Stimulated activated effector memory CD8-positive, alpha-beta T cell treated with anti-CD3 and anti-CD28 coated beads, Interleukin-12 subunit alpha, Interleukin-12 subunit beta, amount 100 ng/mL, for 72 hours (primary cell): ENCODE measurements around the gene WNT3A.
A peak's percentile ranks its signal among the peaks of the same experiment; 100 is the strongest.

ENCODE experiments used
- ATAC-seq: fragments of 150-1000 bp; cut with Tn5 transposase; 2 replicates; pipeline ENCODE4 v1.10.0; 2021
- DNase-seq, 2 donors: peaks; one replicate each; pipeline ENCODE4 v3.0.0; 2021 to 2022; ENCODE audit warnings: low spot score in 2 of 2
- H3K27ac Mint-ChIP-seq: one replicate; pipeline ENCODE4 v1.8.0; 2022; ENCODE audit warnings: mild to moderate bottlenecking, mixed read lengths
- H3K36me3 Mint-ChIP-seq: one replicate; pipeline ENCODE4 v1.8.0; 2022; ENCODE audit warnings: mild to moderate bottlenecking, mixed read lengths
- H3K4me1 Mint-ChIP-seq: one replicate; pipeline ENCODE4 v1.8.0; 2022; ENCODE audit warnings: mixed read lengths
- H3K4me3 Mint-ChIP-seq: one replicate; pipeline ENCODE4 v1.8.0; 2022; ENCODE audit warnings: mild to moderate bottlenecking, mixed read lengths
- H3K9me3 Mint-ChIP-seq: one replicate; pipeline ENCODE4 v1.8.0; 2022; ENCODE audit warnings: mixed read lengths

Gene WNT3A

DNA sequence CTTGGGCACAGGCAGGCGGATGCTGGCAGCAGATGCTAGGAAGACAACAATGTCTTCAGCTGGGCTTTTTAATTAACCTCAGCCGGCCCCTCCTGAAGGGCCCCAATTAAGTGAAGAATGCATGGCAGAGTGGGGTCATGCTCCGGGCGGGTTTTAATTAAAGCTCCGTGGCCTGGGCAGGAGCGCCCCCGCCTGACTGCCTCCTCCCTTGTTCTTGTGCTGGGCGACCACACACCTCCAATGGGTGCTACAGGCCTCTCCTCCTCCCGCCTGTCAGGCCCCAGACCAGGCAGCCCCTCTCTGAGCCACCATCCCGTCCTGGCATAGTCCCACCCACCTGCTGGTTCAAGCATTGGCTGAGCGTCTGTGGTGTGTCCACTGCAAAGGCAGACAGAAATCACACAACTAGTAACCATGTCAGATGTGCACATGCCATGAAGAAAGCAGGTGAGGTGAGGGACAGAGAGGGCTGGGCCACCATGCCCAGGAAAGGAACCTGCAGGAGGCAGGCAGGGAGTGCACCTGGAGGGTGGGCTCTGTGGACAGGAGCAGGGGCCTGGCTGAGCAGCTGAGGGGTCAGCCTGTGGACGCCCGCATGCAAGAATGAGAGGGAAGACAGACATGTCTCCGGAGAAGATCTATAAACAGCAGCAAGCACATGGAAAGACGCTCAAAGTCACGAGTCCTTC, 67.2 kb downstream of the WNT3A start:
- Mint-ChIP-seq H3K4me1 (peaks cover 24% of the 10 kb centered on the region), H3K4me3 (no peak overlapping the region), H3K27ac (no peak overlapping the region), H3K36me3 (peaks cover 4% of the 10 kb centered on the region), H3K9me3 (no peaks in the 10 kb centered on the region)
- ATAC-seq (peak; percentile 37), DNase-seq (no peak)

DNA sequence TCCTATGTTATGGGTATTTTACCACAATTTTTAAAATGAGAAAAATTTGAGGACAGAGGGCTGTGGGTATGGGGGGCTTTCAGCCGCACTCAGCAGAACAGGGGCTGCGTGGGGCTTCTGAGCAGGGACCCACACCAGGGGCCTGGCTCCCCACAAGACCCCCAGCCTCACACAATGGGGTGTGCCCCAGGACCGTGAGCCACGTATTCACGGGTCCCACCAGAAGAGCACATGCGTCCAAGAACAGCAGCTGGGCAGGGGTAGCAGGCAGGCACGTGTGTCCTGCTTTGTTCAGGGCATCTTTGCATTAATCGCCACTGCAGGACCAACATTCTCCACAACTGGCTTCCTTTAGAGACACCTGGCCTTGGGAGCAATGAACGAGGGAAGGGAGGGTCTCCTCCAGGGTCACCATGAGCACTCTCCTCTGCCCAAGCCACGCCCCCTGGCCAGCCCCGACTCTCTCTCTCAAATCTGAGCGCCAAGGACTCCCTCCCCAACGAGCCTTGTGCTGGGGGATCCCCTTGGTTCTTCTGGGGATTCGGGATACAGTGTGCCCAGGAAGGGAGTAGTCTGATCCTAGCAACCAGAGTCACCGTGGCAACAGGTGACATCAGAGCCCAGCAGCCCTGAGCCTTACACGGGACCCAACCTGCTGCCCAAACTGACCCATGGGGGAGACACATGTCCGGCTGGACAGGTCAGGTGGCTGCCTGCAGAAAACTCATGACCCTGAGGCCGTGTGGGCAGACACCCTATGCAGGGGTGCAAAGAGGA, 68.3 kb downstream of the WNT3A start:
- no peaks in the 10 kb centered on the region for H3K9me3 Mint-ChIP-seq
- no peak overlapping the region for H3K4me3 Mint-ChIP-seq
- DNase-seq, result no peak
- no peak overlapping the region for H3K27ac Mint-ChIP-seq
- ATAC-seq, result no peak
- H3K4me1 Mint-ChIP-seq, result peaks cover 24% of the 10 kb centered on the region
- peaks cover 10% of the 10 kb centered on the region for H3K36me3 Mint-ChIP-seq

GRCh38 chr1:228075801-228076271, 69.0 kb downstream of the WNT3A start:
- Mint-ChIP-seq H3K36me3 (peaks cover 10% of the 10 kb centered on the region), H3K4me3 (no peak overlapping the region), H3K27ac (no peak overlapping the region), H3K4me1 (peaks cover 24% of the 10 kb centered on the region), H3K9me3 (no peaks in the 10 kb centered on the region)
- ATAC-seq (no peak), DNase-seq (no peak)

DNA sequence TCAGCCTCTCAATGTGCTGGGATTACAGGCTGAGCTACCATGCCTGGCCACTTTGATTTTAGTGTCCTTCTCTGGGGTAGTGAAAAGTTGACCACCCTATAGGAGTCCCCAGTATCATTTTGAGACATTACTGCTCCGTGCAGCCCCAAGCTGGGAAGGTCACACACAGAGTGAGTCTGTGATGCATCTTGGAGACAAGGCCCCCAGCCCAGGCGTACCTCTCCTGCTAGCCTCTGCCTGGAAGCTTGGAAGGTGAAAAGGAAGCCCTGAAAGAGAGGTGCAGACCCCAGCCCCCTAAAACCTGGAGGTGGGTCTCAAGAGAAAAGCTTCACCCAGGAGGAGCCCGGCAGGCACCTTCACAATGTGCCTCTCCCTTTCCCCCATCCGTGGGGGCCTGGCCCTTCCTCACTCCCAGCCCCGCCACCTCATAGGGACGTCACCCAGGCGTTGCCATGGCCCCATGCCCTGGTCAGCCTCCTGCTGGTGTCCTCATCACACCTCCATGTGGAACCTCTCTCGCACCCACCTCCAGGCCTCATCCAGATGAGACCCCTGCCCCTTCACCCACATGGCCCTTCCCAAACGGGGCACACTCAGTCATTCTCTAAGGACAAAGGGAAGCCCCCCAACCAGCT, 70.1 kb downstream of the WNT3A start:
- Mint-ChIP-seq H3K9me3 (no peaks in the 10 kb centered on the region), H3K4me1 (peaks cover 35% of the 10 kb centered on the region), H3K4me3 (no peak overlapping the region), H3K27ac (no peak overlapping the region), H3K36me3 (peaks cover 10% of the 10 kb centered on the region)
- ATAC-seq, result no peak
- DNase-seq, result no peak

DNA sequence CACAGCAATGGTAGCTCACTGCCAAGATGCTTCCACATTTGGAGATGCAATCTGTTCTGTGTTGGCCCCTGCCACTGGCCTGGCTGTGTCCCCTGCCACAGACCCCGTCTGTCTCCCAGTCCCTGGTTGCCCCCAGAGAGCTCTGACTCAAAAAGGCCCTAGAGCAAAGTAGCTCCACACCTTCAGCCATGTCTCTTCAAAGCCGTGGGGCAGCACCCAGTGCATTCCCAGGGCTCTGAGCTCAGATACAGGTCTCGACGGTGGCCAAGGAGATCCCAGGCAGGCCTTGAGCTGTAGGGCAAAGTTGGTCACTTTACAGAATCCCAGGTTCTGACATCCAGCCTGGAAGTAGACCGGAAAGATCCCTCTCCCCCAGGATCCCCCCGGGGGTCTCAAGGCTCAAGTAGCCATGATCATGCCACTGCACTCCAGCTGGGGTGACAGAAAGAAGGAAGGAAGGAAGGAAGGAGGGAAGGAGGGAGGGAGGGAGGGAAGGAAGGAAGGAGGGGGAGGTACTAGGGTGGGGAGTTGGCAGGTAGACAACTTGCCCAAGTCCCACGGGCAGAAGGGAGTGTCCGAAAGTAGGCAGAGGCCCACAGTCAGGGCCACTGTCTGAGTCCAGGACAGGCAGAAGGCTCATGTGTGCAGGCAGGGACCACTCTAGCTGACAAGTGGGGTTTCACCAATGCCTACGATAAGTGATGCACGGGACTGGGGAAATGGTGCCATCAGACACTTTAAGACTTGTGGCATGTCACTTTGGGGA, 71.0 kb downstream of the WNT3A start:
- DNase-seq (no peak), ATAC-seq (no peak)
- Mint-ChIP-seq H3K36me3 (peaks cover 15% of the 10 kb centered on the region), H3K27ac (no peak overlapping the region), H3K4me1 (peaks cover 34% of the 10 kb centered on the region), H3K4me3 (no peak overlapping the region), H3K9me3 (no peaks in the 10 kb centered on the region)

DNA sequence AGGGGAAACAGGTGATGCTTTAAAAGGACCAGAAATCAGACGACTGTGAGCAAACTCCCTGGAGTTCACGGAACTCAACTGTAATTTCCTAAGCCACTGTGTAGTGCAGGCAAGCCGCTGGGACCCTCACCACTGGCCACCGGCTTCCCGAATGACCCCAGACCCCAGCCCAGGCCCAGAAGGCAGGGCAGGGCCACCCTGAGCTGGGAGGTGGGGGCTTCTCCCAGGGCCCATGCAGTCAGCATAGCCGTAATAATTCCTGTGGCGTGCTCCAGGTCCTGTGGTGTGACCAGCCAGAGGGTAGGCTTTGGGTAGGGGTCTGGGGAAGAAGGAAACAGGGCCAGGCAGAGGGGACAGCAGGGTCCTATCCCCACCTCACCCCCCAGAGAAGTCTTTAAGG, 72.2 kb downstream of the WNT3A start:
- no peak for DNase-seq
- Mint-ChIP-seq H3K4me1 (peaks cover 30% of the 10 kb centered on the region), H3K9me3 (no peaks in the 10 kb centered on the region), H3K36me3 (peaks cover 28% of the 10 kb centered on the region), H3K4me3 (no peak overlapping the region), H3K27ac (no peak overlapping the region)
- no peak for ATAC-seq

GRCh38 chr1:228079601-228080263, 72.9 kb downstream of the WNT3A start:
- Mint-ChIP-seq H3K36me3 (peaks cover 35% of the 10 kb centered on the region), H3K9me3 (no peaks in the 10 kb centered on the region), H3K4me3 (no peak overlapping the region), H3K27ac (no peak overlapping the region), H3K4me1 (peaks cover 32% of the 10 kb centered on the region)
- DNase-seq, result no peak
- ATAC-seq, result no peak

DNA sequence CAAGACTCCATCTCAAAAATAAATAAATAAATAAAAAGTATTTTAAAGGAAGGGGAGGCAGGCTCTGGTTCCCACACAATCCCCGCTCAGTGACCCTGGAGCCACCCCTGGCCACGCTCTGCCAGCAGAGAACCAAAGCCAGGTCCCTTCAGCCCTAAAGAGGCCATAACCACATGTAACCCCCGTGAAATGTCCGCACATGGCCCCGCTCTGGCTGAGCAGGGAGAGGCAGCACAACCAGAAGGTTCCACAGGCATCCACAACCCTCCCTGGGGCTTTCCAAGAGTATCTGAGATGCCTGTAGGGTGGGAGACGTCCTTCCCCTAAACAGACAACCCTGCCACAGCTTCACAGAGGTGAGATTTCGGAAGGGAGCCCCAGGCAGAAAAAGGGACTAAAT, 74.3 kb downstream of the WNT3A start:
- Mint-ChIP-seq H3K4me3 (peak overlapping the region; percentile 90), H3K27ac (peak overlapping the region; percentile 94), H3K4me1 (peaks cover 47% of the 10 kb centered on the region), H3K9me3 (no peaks in the 10 kb centered on the region), H3K36me3 (peaks cover 49% of the 10 kb centered on the region)
- ATAC-seq, result no peak
- no peak for DNase-seq

DNA sequence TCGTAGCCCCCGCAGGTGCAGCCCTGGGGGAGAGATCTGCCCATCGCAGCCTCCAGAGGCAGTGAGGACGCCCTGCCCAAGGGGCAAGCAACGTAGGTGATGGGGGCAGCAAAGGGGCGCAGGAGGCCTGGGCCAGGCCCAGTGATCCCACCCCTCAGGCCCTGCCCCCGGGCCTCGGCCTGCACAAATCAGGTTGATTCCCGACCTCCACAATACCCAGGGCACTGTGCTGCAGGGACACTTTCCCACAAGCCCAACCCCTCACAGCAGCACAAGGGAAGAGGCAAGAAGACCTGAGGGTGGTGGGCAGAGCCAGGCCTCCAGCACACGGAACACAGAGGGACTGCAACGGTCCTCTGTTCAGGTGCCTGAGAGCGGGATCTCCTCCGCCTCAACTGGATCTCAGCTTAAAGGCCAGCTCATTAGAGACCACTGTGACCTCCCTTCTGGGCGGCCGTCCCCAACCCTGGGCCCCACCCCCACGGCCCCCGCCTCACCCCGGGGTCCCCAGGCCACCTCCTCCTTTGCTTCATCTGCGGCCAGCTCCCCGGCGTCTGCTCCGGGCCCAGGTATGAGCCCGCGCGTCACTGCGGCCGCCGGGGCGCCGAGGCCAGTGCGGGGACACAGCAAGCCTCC, 74.9 kb downstream of the WNT3A start:
- H3K9me3 Mint-ChIP-seq, result no peaks in the 10 kb centered on the region
- peaks cover 55% of the 10 kb centered on the region for H3K36me3 Mint-ChIP-seq
- DNase-seq, result no peak

DNA sequence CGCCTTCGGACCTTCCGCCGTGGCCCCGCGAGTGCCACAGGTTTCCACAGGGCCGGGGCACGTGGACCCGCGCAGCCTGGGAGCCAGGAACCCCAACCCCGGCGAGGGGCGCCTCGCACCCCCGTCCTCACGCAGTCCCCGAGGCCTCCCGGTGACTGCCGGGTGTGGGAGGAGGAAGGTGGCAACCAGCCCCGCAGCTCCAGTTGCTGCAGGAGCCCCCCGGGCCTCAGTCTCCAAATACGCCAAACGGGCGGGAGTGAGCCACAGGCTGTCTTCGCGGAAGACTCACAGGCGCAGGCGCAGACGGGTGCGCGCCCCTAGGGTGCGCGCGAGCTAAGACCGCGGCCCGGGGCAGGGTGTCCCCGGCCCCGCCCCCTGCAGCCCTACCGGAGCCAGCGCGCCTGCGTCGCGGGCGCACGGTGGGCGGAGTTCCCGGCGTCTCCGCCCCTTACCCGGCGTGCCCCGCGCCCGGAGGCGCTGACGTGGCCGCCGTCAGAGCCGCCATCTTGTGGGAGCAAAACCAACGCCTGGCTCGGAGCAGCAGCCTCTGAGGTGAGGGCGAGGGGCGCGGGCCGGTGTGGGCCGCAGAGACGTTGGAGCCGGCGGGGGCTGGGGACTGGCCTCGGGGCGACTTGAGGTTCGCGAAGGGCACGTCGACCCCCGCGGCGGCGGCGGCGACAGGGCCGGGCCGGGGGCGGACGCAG, 75.6 kb downstream of the WNT3A start, which contains the start of gene ARF1:
TSS of gene ARF1 (plus strand) at position 495 of the 704 bp plus-strand sequence. CDS start 14,407 bp downstream, outside the sequence.
- peak within 1 kb of the TSS; percentile 90 for H3K4me3 Mint-ChIP-seq
- H3K36me3 Mint-ChIP-seq, result peaks cover 61% of the 10 kb centered on the region
- H3K9me3 Mint-ChIP-seq, result no peaks in the 10 kb centered on the region
- peaks cover 55% of the 10 kb centered on the region for H3K4me1 Mint-ChIP-seq
- ATAC-seq (peak; percentile 84), DNase-seq (peak; percentile 95 to 97)
- H3K27ac Mint-ChIP-seq, result peak within 1 kb of the TSS; percentile 94

More for the DNA sequence above, 74.9 kb downstream of the WNT3A start:
- Mint-ChIP-seq H3K4me1 (peaks cover 52% of the 10 kb centered on the region), H3K4me3 (peak overlapping the region; percentile 90), H3K27ac (peak overlapping the region; percentile 94)
- peak; percentile 27 for ATAC-seq

GRCh38 chr1:228082918-228083870, 76.4 kb downstream of the WNT3A start:
- H3K4me3 Mint-ChIP-seq, result peak overlapping the region; percentile 90
- no peak for DNase-seq
- peaks cover 69% of the 10 kb centered on the region for H3K36me3 Mint-ChIP-seq
- no peaks in the 10 kb centered on the region for H3K9me3 Mint-ChIP-seq
- peak; percentile 29 for ATAC-seq
- H3K4me1 Mint-ChIP-seq, result peaks cover 56% of the 10 kb centered on the region
- peak overlapping the region; percentile 94 for H3K27ac Mint-ChIP-seq

GRCh38 chr1:228083871-228084278, 77.1 kb downstream of the WNT3A start:
- no peak for DNase-seq
- Mint-ChIP-seq H3K4me3 (peak overlapping the region; percentile 90), H3K27ac (peak overlapping the region; percentile 94), H3K36me3 (peaks cover 73% of the 10 kb centered on the region), H3K4me1 (peaks cover 63% of the 10 kb centered on the region), H3K9me3 (no peaks in the 10 kb centered on the region)
- ATAC-seq, result no peak

DNA sequence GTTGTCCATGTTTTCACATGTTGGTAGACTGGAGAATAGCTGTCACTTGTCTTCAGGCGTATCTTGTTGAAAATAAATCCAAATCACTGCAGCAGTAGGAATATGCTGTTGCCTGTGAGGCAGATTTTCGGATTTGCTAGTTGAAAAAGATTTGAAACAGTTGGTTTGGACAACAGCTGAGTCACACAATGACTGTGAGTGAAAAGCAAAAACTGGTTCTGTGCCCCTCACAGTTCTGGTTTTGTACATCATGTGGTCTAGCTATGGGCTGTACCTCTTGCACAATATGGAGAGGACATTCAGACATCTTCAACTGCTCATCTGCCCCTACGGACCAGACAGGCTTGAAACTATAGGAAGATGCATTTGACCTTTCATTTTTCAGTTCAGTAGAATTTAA, 77.5 kb downstream of the WNT3A start:
- peaks cover 73% of the 10 kb centered on the region for H3K36me3 Mint-ChIP-seq

More for the DNA sequence above, 77.5 kb downstream of the WNT3A start:
- Mint-ChIP-seq H3K4me3 (peak overlapping the region; percentile 90), H3K27ac (peak overlapping the region; percentile 94), H3K9me3 (no peaks in the 10 kb centered on the region), H3K4me1 (peaks cover 67% of the 10 kb centered on the region)
- DNase-seq (no peak), ATAC-seq (peak; percentile 69)
